Embryonic facial prominence (tissue), 1 donor: Measurements from ENCODE around the gene TMEM61.
A peak's percentile ranks its signal among the peaks of the same experiment; 100 is the strongest.

Source experiments
- DNase-seq: peaks from one replicate; pipeline ENCODE4 v3.0.0-alpha.2; 2016; ENCODE audit errors: extremely low spot score

The TMEM61 gene

DNA sequence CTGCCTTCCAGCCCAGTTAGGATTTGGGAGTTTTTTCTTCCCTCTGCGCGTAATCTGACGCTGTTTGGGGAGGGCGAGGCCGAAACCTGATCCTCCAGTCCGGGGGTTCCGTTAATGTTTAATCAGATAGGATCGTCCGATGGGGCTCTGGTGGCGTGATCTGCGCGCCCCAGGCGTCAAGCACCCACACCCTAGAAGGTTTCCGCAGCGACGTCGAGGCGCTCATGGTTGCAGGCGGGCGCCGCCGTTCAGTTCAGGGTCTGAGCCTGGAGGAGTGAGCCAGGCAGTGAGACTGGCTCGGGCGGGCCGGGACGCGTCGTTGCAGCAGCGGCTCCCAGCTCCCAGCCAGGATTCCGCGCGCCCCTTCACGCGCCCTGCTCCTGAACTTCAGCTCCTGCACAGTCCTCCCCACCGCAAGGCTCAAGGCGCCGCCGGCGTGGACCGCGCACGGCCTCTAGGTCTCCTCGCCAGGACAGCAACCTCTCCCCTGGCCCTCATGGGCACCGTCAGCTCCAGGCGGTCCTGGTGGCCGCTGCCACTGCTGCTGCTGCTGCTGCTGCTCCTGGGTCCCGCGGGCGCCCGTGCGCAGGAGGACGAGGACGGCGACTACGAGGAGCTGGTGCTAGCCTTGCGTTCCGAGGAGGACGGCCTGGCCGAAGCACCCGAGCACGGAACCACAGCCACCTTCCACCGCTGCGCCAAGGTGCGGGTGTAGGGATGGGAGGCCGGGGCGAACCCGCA lies 59.1 kb downstream of the TMEM61 start, which contains the start of gene PCSK9:
TSS of gene PCSK9 (plus strand) at position 207 of the 741 bp plus-strand sequence. CDS start at position 497, 290 bp downstream.
- DNase-seq: peak; percentile 31

DNA sequence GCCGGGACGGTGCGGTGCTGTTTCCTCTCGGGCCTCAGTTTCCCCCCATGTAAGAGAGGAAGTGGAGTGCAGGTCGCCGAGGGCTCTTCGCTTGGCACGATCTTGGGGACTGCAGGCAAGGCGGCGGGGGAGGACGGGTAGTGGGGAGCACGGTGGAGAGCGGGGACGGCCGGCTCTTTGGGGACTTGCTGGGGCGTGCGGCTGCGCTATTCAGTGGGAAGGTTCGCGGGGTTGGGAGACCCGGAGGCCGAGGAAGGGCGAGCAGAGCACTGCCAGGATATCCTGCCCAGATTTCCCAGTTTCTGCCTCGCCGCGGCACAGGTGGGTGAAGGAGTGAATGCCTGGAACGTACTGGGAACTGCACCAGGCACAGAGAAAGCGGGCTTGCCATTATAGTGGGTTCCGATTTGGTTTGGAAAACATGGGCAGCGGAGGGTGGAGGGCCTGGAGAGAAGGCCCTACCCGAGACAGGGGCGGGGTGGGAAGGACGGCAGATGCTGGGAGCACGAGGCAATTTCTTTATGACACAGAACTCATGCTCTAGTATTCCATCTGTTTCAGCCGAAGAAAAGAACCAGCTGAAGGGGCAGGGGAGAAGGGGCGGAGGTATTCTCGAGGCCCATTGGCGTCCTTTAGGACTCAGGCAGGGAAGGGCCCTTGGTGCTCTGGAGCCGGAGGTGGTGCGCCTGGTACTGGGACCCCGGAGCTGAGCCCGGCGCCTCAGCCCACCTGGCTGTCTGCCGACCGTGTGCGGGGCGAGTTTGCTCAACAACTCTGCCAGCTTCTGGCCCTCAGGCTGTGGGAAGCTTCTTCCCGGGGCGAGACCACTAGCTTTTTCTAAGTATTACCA lies 59.9 kb downstream of the TMEM61 start:
- no peak for DNase-seq

DNA sequence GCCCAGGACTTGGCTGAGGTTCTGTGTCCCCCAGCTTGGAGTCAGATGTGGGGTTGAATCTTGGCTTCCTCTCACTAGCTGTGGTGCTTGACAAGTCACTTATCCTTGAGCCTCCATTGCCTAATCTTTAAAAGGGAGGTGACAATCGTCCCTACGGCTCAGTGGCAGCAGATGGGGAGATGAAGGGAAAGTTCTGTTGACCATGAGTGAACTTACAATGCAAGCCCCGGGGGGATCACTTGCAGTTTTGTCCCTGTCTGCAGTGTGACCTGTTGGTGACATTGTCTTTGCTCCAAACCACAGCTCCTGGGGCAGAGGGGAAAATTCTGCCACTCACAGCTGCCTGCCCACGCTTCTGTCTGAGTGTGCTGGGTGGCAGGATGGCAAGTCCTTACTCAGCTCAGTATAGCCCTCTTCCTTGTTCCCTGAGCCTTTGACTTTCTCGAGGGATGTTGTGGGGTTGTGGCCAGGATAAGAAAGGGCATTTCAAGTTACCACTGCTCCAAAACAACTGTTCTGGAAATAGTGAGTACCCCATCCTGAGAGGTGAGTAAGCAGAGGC lies 60.6 kb downstream of the TMEM61 start:
- no peak for DNase-seq

DNA sequence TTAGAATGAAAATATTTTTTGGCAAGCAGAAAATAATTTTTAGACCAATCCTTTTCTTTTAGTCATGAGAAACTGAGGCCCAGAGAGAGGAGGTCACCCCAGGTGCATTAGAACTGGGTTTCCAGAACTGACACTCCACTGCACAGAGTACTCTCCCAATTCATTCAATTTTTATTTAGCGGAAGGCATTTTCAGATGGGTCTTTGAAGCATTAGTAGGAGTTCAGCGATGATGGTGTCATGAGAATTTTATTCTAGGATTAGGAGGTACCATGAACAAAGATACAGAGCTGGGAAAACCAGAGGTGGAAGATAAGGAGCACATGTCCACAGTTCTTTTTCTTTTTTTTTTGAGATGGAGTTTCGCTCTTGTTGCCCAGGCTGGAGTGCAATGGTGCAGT lies 61.2 kb downstream of the TMEM61 start:
- no peak for DNase-seq
